ENCODE measurements around the gene KLHL1.

The KLHL1 gene

DNA sequence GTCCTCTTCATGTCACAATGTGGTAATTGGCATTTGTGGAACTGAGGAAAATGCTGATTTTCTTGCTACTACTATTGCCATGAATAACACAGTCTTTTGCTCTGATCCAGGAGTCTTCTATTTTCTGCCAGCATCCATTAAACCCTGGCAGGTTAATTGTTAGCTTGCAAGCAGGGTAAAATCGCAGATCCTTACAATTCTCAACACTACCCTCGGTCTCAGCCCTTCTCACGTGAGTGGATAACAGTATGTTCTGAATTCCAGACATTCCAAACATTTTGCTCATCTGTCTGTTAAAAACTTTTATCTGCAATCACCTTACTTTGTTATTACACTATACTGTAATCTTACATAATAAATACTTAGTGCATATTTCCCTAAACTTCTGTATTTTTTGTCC, 251.9 kb downstream of the KLHL1 start:
- TF ChIP-seq, protein P1, sequence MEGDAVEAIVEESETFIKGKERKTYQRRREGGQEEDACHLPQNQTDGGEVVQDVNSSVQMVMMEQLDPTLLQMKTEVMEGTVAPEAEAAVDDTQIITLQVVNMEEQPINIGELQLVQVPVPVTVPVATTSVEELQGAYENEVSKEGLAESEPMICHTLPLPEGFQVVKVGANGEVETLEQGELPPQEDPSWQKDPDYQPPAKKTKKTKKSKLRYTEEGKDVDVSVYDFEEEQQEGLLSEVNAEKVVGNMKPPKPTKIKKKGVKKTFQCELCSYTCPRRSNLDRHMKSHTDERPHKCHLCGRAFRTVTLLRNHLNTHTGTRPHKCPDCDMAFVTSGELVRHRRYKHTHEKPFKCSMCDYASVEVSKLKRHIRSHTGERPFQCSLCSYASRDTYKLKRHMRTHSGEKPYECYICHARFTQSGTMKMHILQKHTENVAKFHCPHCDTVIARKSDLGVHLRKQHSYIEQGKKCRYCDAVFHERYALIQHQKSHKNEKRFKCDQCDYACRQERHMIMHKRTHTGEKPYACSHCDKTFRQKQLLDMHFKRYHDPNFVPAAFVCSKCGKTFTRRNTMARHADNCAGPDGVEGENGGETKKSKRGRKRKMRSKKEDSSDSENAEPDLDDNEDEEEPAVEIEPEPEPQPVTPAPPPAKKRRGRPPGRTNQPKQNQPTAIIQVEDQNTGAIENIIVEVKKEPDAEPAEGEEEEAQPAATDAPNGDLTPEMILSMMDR (IDR thresholded peaks at IDR 0.05; ENCODE audit: borderline replicate concordance, insufficient read depth, low read depth, low read length) = no peak
- no peak overlapping the region for H3K4me3 ChIP-seq (ENCODE audit: low read depth, low read length)

DNA sequence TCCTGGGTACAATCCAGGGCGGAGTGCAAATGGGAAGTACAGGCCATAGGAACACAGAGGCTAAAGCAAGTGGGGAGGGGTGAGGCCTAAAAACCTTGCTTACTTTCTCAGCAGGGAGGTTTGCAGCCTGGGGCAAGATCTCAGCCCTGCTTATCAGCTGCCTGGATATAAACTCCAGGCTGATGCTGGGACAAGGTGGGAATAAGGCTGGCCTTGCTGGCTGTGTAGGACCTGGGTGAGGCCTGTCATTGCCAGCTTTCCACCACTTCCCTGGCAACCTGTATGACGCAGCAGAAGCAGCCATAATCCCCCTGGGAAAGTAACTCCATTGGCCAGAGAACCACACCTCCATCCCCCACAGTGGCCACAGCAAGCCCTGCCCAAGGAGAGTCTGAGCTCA, 279.7 kb downstream of the KLHL1 start:
- TF ChIP-seq, protein P1 (IDR thresholded peaks at IDR 0.05; ENCODE audit: borderline replicate concordance, insufficient read depth, low read depth, low read length) = no peak

DNA sequence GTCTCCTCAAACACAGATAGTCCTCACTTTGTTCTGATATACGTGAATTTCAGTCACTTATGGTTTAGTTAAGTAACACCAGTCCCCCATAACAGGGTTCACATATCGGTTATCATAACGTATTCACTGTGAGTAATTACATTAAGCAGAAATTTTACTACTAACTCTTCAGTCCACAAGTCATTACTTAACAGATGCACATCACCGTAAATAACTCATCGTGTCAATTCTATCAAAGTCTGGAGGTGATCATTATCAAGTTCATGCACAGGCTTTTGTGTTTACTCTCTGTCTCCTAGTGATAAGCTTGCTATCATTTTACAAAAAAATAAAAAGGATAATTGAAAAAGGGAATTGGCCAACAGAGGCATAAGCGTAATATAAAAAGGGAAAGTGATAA, 288.1 kb downstream of the KLHL1 start:
- H3K4me3 ChIP-seq (ENCODE audit: low read depth, low read length) = no peak overlapping the region
- TF ChIP-seq, protein P1 (IDR thresholded peaks at IDR 0.05; ENCODE audit: borderline replicate concordance, insufficient read depth, low read depth, low read length) = no peak

More for the DNA sequence above, 279.7 kb downstream of the KLHL1 start:
- no peak overlapping the region for H3K4me3 ChIP-seq (ENCODE audit: low read depth, low read length)

DNA sequence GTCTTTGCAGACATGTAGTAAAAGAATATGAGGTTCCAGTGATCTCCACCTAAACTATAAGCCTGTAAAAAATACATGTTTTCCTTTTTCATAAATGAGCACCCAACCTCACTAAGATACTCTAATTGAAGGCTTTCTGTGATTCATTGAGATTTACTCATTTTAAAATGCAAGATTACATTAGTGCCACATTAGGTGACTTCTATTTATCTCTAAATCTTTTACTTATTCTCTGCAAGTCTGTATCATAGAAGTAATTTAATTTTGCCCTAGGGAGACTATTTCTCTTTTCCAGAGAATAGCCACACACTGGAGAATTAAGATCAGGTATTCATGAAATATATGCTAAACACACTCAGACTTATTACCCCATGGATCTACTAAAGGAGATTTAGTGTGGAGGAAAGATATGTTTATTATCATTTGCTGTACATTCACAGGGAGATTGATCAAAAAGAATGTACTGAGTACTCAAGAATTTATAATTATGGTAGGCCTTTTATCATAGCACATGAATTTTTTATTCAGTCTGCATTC, 290.9 kb downstream of the KLHL1 start:
- TF ChIP-seq, protein P1 (IDR thresholded peaks at IDR 0.05; ENCODE audit: borderline replicate concordance, insufficient read depth, low read depth, low read length) = no peak
- H3K4me3 ChIP-seq (ENCODE audit: low read depth, low read length) = no peak overlapping the region

DNA sequence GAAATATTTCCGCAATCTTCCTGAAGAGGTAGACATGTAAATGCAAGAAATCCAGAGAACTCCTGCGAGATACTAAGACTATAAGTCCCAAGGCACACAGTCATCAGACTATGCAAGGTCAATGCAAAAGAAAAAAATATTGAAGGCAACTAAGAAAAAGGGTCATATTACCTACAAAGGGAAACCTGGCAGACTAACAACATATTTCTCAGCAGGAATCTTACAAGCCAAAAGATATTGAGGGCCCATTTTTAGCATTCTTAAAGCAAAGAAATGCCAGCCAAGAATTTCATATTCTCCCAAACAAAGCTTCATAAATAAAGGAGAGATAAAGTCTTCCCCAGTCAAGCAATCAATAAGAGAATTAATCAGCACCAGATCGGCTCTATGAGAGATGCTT, 299.1 kb downstream of the KLHL1 start:
- no peak overlapping the region for H3K4me3 ChIP-seq (ENCODE audit: low read depth, low read length)
- TF ChIP-seq, protein P1 (IDR thresholded peaks at IDR 0.05; ENCODE audit: borderline replicate concordance, insufficient read depth, low read depth, low read length) = no peak

DNA sequence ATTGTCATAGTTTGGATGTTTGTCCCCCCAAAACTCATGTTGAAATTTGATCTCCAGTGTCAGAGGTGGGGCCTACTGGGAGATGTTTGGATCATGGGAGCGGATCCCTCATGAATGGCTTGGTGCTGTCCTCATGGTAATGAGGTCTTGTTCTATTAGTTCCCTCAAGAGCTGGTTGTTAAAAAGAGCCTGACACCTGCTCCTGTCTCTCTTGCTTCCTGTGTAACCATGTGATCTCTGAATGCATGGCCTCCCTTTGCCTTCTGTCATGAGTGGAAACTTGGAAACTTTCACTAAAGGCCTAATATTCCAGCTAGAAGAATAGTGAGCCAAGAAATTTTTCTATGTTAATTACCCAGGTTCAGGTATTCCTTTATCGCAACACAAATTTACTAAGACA, 312.0 kb downstream of the KLHL1 start:
- no peak overlapping the region for H3K4me3 ChIP-seq (ENCODE audit: low read depth, low read length)
- TF ChIP-seq, protein P1 (IDR thresholded peaks at IDR 0.05; ENCODE audit: borderline replicate concordance, insufficient read depth, low read depth, low read length) = no peak

DNA sequence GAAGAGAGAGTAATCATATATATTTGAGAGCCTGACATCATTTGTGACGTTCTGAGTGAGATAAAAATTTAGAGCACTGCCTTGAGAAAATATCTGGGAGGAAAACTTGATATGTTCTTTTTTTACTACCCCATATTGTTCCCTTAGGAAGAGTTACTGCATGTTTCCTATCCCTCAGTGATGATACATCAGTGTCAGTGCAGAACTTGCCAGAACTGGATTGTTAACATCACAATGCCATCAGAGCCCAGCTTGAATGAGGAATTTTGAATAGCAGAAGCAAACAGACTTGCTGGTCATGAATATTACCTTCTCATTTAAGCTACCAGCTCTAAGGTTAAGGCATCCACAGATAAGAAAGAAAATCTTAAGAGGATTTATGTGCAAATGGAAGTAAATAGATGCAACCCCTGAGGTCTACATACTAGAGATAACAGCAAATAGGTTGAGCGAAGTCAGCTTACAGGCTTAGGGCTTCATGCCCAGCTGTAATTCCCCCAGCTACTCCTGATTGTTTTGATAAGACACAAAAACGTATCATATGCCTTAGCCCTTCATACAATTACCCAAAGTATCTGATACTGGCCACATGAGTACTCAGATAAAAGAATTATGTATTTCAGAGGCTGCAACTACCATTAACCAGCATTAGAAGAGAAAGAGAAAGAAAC, 314.3 kb downstream of the KLHL1 start:
- H3K4me3 ChIP-seq (ENCODE audit: low read depth, low read length) = no peak overlapping the region
- TF ChIP-seq, protein P1 (IDR thresholded peaks at IDR 0.05; ENCODE audit: borderline replicate concordance, insufficient read depth, low read depth, low read length) = no peak

Measured in GM12875 (cell line).